NK-92 (cell line): Measurements from ENCODE around the gene DARS2.
"Not testable (repeated sequence)": the region's sequence is repeated elsewhere in the genome, so short reads cannot be mapped to it uniquely, and the experiment has no call there.

Experiments
- DNase-seq: peaks from one replicate; lab custom pipeline; 2025; ENCODE audit not compliant: unreplicated experiment; lab: John Stamatoyannopoulos, UW

Gene DARS2, protein sequence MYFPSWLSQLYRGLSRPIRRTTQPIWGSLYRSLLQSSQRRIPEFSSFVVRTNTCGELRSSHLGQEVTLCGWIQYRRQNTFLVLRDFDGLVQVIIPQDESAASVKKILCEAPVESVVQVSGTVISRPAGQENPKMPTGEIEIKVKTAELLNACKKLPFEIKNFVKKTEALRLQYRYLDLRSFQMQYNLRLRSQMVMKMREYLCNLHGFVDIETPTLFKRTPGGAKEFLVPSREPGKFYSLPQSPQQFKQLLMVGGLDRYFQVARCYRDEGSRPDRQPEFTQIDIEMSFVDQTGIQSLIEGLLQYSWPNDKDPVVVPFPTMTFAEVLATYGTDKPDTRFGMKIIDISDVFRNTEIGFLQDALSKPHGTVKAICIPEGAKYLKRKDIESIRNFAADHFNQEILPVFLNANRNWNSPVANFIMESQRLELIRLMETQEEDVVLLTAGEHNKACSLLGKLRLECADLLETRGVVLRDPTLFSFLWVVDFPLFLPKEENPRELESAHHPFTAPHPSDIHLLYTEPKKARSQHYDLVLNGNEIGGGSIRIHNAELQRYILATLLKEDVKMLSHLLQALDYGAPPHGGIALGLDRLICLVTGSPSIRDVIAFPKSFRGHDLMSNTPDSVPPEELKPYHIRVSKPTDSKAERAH

DNA sequence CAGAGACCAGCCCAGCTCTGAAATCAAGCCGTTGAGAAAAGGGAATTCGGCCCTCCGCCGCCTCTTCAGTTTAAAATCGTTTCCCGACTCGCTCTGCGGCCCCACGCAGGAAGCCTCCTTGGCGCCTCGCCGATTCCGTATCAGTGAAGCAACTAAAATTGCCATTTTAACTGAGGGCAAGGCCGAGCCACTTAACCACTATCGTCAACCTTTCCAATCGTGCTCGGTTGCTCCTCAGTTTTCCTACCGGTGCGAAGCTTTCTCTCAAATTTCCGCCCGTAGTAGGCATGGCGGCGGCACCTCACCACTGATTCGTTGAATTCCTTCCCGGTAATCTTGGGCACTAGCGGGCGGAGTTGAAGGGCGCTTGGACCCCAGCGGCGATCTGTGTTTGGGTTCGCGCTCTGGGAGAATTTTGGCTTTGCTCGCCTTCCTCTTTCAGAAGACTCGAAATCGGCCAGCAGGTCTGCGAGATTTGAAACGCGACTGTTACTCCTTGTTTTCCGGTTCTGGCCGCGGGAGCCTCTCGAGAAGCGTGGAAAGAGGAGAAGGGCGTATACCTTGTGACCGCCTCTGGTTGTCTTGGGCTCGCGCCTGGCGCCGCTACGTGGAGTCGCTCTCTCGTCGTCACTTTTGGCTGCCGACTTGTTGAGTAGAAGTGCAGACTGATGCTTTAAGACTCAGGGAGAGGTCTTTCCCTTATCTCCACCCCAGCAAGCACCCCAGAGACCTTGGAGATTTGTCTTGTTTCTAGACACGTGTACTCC, at the start of gene DARS2, which contains the start of gene CENPL:
DARS2 (plus strand) TSS at position 359 of the 767 bp plus-strand sequence. CDS start 557 bp downstream, outside the sequence.
CENPL (minus strand) TSS at position 569 of the 767 bp plus-strand sequence. CDS start 13,584 bp downstream, outside the sequence.
- DNase-seq, result peak; percentile 68

DNA sequence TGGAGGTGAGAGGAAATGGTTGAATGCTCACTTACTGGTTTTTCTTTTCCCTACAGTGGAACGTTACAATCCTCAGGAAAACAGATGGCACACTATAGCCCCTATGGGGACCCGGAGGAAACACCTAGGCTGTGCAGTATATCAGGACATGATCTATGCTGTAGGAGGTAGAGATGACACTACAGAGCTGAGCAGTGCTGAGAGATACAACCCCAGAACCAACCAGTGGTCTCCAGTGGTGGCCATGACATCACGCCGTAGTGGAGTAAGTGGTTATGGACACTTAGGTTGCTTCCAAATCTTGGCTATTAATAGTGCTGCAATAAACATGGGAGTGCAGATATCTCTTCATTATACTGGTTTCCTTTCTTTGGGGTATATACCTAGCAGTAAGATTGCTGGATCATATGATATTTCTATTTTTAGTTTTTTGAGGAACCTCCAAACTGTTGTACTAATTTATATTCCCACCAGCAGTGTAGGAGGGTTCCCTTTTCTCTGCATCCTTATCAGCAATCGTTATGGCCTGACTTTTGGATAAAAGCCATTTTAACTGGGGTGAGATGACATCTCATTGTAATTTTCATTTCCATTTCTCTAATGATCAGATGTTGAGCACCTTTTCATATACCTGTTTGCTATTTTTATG, 48.8 kb upstream of the DARS2 start:
- DNase-seq, result no peak

DNA sequence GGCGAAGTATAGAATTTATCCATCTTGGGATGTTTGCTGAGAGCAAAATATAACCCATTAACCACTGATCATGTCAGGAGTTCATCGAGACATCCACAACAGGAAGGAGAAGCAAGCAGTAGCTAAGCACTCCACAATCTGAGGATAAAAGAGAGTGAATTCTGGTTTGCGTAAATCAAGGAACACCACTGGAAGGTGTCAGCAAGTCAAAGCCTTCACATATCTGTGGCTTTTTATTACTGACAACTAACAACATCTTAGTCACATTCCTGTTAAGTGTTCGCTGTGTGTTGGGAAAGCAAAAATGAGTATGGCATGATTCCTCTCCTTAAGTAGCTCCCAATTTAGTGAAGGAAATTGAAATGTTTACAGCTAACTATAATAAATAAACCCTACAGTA, 44.5 kb upstream of the DARS2 start:
- DNase-seq, result no peak

DNA sequence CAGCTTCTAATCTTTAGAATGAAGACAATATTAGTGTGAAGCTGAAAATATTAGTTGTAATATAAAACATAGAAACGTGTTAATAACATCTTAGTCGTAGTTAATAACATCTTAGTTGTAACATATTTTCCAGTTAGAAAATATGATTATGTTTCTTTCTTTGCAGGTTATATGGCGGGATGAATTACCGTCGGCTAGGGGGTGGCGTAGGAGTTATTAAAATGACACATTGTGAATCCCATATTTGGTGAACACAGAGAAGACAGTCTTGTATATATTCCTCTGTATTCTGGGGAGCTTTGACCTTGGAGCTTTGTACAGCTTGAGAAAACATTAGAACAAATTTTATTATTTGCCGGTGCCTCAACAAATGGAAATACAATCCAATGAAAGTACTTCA, 39.5 kb upstream of the DARS2 start:
- DNase-seq, result no peak

DNA sequence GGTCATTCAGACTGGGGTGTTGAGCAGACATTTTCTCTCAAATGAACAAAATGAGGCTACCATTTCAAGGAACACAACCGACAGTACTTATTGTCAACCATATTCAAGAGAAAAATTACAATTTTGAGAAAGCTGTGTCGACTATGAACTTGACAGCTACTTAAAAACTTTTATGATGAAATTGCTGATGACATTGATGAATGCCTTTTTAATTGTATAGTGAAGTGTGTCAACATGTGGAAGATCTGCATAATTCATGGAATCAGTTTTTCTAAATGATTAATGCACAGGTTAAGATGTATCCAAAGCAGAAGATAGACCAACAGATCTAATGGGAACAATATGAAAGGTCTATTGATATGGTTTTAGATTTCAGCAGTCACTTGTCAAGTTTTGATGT, 34.6 kb upstream of the DARS2 start:
- no peak for DNase-seq

DNA sequence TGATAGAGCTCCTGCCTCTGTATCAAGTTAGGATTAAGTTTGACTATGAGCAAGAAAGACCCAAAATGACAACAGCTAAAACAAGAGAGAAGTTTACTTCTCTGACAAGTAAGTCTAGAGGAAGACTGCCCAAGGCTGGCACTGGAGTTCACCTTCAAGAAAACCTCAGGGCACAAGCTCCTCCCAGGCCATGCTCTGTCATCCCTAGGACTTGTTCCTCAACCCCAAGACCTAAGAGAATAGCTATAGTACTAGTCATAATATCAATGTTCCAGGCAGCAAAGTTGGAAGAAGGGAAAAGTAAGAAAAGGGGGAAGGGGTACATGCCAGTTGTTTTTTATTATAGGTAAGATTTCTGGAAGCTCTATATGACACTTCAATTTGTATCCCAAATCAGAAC, 26.4 kb upstream of the DARS2 start:
- no peak for DNase-seq

DNA sequence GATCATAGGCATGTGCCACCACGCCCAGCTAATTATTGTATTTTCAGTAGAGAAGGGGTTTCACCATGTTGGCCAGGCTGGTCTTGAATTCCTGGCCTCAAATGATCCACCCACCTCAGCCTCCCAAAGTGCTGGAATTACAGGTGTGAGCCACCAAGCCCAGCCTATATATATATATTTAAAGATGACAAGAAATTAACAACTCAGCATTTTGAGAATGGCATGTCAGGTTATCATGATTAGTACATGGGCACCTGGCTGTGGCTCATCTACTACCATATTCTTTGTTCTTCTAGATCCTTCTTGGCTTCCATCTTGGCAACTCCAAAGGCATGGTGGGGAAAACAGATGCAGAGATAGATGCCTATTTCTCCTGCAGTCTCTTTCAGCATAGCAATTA, 24.5 kb upstream of the DARS2 start:
- not testable (repeated sequence) for DNase-seq

DNA sequence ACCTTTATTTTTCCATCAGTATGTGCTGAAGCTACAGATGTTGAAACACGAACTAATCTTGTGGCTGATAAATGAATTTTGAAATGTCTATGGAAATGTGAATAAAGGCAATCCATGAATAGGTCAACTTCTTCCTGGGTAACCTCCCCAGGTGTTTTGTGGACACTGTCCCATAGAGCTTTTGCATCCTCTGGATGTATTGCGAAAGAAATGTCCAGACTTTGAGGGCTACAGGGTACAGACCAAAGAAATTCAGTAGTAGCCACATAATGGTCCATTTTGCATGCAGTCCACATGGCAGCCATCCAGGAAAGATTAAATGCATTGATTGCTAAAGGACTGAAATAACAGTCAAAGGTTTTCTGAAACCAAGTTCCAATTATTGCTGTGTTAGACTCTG, 21.5 kb upstream of the DARS2 start:
- DNase-seq, result no peak

DNA sequence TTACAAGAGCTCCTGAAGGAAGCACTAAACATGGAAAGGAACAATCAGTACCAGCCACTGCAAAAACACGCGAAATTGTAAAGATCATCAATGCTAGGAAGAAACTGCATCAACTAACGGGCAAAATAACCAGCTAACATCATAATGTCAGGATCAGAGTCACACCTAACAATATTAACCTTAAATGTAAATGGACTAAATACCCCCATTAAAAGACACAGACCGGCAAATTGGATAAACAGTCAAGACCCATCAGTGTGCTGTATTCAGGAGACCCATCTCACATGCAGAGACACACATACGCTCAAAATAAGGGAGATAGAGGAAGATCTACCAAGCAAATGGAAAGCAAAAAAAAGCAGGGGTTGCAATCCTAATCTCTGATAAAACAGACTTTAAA, 10.8 kb upstream of the DARS2 start:
- DNase-seq, result not testable (repeated sequence)

DNA sequence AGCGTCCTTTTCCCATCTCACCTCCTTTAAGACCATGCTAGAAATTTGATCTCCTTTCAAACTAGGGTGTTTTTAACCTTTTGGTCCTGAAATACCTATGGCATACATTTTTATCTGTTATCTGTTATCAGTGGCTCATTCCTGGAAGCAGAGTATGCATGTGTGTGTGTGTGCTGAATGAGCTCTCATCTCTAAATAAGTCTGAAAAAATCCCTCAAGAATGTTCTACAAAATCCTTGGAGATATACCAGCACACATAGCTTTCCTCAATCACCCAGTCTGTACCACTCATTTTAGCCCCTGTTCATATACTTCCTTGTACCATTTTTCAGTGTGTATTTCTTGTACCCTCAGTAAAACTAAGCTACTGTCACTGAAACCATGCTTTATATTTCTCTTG, 6.0 kb upstream of the DARS2 start:
- no peak for DNase-seq

DNA sequence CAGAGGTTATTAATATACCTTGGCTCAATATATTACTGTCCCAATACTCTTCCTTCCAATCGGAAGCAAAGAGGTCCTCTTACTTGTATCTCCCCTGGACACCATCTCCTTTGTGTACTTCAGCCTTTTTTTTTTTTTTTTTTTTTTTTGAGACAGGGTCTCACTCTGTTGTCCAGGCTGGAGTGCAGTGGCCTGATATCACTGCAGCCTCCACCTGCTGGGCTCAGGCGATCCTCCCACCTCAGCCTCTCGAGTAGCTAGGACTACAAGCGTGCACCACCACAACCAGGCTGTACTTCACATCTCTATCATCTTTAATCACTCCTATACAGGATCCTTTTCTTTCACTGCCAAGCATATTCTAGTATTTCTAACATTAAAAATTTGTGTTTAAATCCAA, 2.8 kb upstream of the DARS2 start:
- DNase-seq, result no peak

DNA sequence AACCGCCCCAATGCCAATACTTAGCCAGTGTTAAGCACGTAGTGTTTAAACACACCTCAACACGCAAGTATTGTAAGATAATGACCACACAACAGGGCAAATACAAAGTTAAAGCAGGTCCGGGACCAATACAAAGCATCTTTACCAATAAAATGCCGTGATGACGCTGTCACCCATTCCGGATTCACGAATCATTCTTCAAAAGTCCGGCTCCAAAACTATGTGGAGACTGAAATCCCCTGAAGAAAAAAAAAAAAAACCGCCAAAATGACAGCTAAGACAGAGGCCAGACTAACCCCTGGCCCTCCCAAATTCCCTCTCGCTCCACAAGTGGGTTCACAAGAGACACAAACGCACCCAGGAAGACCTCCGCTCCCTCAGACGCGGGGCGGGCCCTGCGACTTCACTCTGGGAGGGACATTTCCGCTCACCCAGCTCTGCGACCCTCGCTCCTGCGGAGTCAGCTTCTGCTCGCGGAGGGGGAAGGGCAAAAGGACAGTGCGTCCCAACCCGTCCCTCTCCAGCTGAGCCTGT, 625 bp upstream of the DARS2 start:
- DNase-seq, result no peak

DNA sequence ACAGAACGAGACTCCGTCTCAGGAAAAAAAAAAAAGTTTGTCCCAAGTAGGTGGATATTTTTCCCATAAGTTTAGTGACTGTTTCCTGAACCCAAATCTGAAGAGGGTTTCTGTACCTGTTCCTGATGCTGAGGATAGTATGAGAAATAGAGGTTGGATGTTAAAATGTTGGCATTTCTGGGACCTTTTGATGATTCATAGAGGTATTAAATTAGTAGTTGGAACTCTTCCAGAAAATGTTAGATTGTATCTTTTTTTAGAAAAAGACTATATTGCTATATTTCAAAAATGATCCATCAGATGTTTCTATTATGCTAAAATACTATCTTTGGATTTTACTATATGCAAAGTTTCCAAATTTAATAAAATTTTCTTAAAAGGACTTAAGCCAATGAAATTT, 3.1 kb downstream of the DARS2 start:
- DNase-seq, result no peak

DNA sequence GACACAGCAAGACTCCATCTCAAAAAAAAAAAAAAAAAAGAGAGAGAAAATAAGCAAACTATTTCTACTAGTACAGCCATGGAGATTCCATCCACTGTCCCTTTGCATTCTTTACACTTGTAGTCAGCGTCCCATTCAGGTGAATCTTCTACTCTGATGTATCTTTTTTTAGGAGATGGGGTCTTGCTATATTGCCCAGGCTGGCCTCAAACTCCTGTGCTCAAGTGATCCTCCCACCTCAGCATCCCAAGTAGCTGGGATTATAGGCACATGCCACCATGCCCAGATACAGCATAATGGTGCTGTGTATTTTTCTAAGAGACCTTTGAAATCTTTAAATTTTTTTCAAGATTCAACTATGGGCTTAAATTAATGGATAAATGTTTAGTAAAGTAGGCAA, 8.3 kb downstream of the DARS2 start:
- DNase-seq, result no peak

DNA sequence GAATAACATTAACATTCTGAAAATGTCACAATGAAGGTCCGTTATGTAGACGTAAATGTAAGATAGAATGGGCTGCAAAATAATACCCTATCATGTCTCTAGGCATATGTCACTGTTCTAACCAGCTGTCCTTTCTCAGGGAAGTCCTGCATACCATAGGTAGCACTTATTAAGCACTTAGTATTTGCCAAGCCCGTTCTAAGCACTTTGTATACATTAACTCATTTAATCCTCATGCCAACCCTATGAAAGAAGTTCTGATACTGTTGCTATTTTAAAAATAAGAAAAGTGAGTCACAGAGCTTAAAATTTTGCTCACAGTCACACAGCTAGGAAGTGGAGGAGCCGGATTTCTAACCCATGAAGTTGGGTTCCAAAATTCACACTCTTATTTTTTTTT, 27.6 kb downstream of the DARS2 start:
- DNase-seq, result no peak

DNA sequence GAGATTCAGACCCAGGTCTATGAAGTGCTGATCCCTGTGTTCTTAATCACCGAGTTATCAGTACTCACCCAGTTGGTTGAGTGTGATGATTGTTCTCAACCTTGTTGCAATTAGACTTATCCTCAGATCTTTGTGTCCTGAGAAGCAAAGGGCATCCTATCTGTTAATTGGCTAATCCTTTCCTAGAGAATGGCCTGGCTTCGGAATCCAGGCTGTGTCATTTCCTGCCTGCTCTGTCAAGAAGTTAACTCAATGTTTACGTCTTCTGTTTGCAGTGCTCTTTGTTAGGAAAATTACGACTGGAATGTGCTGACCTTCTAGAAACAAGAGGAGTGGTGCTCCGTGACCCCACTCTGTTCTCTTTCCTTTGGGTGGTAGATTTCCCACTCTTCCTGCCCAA, 28.6 kb downstream of the DARS2 start:
- no peak for DNase-seq

DNA sequence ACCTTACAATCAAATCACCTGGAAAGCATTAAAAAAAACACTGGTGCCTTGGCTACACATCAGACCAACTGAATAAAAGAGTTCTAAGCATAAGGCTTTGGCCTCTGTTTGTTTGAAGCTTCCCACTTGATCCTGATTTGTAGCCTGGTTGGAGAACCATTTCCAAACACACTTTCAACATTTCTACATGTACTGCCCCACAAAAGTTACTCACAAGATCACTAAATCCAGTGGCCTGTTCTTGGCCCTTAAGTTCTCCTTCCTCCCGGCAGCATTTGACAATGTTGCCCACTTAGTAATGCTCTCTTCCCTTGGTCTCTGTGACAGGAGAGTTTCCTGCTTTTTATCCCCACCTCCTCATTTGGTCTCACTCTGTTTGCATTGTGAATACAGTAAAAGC, 31.5 kb downstream of the DARS2 start:
- DNase-seq, result no peak

DNA sequence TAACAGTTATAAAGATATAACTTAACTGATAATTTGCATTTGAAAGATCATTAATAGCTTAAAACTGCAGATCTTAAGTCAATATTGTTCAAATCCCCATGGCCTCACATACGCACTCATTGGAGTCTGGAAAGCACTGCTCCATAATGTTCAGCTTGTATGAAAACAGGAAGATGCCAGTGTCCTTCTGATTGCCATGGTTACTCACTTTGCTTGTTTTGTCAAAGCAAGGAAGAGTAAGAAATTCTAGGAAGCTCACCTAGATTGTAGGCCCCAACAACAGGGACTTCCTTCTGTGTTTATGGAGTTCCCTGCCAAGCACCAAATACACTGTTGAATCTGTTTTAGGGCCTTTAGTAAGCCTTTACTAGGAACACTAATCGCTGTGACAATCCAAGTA, 32.4 kb downstream of the DARS2 start:
- no peak for DNase-seq

DNA sequence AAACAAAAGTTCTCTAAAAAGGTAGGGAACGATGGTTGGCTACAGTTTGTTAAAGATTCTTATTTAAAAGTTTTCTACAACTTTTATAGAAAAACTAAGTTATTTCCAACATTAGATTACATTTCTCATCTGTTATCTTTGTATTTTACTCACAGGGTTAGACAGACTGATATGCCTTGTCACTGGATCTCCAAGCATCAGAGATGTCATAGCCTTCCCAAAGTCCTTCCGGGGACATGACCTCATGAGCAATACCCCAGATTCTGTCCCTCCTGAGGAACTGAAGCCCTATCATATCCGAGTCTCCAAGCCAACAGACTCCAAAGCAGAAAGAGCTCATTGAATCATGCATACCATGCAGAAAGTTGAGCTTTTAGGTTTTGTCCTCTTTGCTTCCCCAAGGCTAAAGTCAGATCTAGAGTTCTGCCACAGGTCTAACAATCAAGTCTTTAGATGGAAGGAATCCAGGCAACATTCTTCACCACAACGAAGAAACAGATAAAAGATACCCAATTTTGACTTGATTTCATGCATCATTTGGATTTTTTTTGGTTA, 33.0 kb downstream of the DARS2 start:
- DNase-seq, result no peak

DNA sequence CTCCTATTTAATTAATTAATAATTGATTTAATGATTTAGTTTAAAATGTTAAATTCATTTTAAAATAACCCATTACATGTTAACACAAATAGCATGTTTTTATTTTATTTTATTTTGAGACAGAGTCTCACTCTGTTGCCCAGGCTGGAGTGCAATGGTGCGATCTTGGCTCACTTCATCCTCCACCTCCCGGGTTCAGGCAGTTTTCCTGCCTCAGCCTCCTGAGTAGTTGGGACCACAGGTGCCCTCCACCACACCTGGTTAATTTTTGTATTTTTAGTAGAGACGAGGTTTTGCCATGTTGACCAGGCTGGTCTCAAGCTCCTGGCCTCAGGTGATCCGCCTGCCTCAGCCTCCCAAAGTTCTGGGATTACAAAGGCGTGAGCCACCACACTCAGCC, 35.1 kb downstream of the DARS2 start:
- not testable (repeated sequence) for DNase-seq

DNA sequence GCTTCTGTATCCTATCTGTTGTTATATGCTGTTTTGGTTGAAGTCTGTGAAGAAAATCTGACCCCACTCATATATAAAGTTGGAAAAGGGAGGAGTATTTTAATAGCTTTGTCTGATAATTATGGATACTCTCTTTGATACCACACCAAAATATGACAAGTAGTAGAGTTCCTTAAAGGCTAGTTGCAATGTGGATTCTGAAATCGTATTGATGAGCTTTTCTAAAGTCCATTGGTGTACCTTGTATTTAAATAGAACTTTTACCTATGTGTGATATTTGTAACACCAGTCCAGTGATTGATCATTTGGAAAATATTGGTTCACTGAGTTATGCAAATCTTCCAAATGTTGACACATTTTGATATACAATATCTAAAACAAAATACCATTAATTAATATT, 35.6 kb downstream of the DARS2 start:
- no peak for DNase-seq
